ENCODE results near the gene ODAPH. TPM values are rescaled to one million over a fixed set of nuclear protein-coding genes. Genes with fewer than 3 reads are reported as not detected.

The ODAPH gene
- total and polyA plus RNA-seq, 2 of the 4 experiments (the other 2 are of a cell fraction), result not detected

DNA sequence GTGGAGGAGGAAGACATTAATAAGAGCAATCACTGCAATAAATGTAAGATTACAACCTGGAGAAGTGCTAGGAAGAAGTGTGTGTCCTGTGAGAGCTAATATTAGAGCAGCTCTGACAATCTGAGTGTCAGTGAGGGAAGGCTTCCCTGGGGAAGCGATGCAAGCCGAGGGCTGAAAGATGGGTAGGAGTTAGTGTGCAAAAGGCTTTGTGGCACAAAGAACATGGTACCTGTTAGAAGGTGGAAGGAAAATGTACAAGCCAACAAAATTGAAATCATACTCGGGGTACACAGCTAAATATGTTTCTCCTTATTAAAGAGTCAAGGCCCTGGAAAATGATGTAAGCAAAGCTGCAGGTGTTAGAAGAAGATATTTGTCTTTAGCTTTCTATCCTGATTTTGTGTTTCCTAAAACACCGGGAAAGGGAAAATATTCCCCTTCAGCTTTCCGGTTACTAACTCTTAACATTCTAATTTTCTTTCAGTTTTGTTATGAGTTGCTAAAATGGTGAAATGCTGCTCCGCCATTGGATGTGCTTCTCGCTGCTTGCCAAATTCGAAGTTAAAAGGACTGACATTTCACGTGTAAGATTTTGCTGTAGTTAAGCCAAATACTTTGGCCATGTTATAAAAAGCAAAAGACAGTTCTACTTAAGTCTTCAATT, 40.8 kb upstream of the ODAPH start (continued):
- no peak for TF ChIP-seq CTCF (conservative IDR thresholded peaks at IDR 0.05; ENCODE audit: low read depth, low read length)

DNA sequence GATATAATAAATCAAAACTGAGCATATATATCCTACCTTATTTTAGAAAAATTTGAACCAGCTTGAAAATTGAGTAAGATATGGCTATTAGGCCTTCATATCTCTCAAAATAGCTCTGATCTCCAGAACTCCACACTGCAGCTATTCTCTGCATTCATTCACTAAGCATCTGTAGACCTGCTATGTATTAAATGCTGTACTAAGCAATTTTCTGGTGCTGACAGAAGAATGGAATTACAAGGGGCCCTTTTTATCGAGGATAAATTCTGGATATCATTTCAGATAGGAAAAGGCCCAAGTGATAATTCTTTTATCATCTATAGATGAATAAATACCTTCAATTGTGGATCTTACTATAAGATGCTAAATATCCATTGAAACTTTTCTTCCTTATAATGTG, 39.7 kb upstream of the ODAPH start:
- Histone ChIP-seq H4K8ac (ENCODE audit: low read depth in 2 of 2, low read length in 2 of 2) (no peak overlapping the region), H3K79me1 (ENCODE audit: low read depth in 1 of 2, low read length in 2 of 2) (peaks cover 28 to 39% of the 10 kb centered on the region in 2 experiments), H3K36me3 (ENCODE audit: control insufficient read depth, insufficient read depth, low read length) (peaks cover 5% of the 10 kb centered on the region), H2BK20ac (ENCODE audit: low read depth, low read length) (no peak overlapping the region), H3K4me2 (ENCODE audit: low read depth, low read length) (no peak overlapping the region), H3K27ac (ENCODE audit: insufficient read depth, low read length) (no peak overlapping the region), H2AFZ (replicated peaks; ENCODE audit: low read length, poor library complexity) (no peak overlapping the region), H2BK15ac (ENCODE audit: low read depth, low read length) (no peak overlapping the region), H3K56ac (ENCODE audit: extremely low read depth, insufficient read depth, low read length) (no peak overlapping the region), H2AK9ac (replicated peaks; ENCODE audit: low read depth, low read length, poor library complexity) (no peak overlapping the region), H3K9me3 (ENCODE audit: control insufficient read depth, insufficient read depth, low read length) (no peaks in the 10 kb centered on the region), H3K14ac (replicated peaks; ENCODE audit: low read depth, low read length) (no peak overlapping the region), H2BK120ac (ENCODE audit: low read depth, low read length) (no peak overlapping the region), H3K4me1 (ENCODE audit: control insufficient read depth, insufficient read depth, low read length) (peaks cover 4% of the 10 kb centered on the region; the same call in 1 of the 2 replicates), H3K4me3 (ENCODE audit: insufficient read depth, low read depth, low read length) (no peak overlapping the region), H4K91ac (ENCODE audit: insufficient read depth, low read depth, low read length) (no peak overlapping the region), H4K20me1 (ENCODE audit: insufficient read depth, low read length) (no peaks in the 10 kb centered on the region; the same call in 1 of the 2 replicates), H3K4ac (ENCODE audit: low read depth, low read length) (no peak overlapping the region), H2BK5ac (ENCODE audit: low read depth, low read length, poor library complexity, severe bottlenecking) (no peak overlapping the region), H2AK5ac (ENCODE audit: low read depth, low read length) (no peak overlapping the region), H3K9me1 (ENCODE audit: insufficient read depth, low read length) (no peaks in the 10 kb centered on the region), H3K23ac (ENCODE audit: low read depth, low read length) (no peak overlapping the region), H3K27me3 (ENCODE audit: control insufficient read depth, insufficient read depth, low read length) (no peaks in the 10 kb centered on the region), H4K5ac (ENCODE audit: low read depth, low read length) (no peak overlapping the region), H3K18ac (ENCODE audit: low read depth, low read length) (no peak overlapping the region), H3K9ac (ENCODE audit: low read depth, low read length) (no peak overlapping the region)
- TF ChIP-seq MAFK (IDR thresholded peaks at IDR 0.05; ENCODE audit: low read depth, low read length), result peak; percentile 78
- no peak for TF ChIP-seq ELK1 (IDR thresholded peaks at IDR 0.05; ENCODE audit: borderline replicate concordance, low read depth, low read length)
- intact Hi-C loops (cut with micrococcal nuclease), result no loop called here
- ChIA-PET POLR2A (ENCODE audit: unreplicated experiment) (interaction anchor here (0.5 kb wide), 1 partner anchor 10 kb away, joined by 6 read pairs; no protein-coding TSS in a partner anchor), CTCF (interaction anchor here (1.0 kb wide), 1 partner anchor 11 kb away, joined by 3 read pairs; no protein-coding TSS in a partner anchor)
- no TSS peak for BruUV-seq (replicated peaks)
- dilution Hi-C loops (cut with HindIII; ENCODE audit: low sequenced_read_pairs, unreplicated experiment), result no loop called here
- in situ Hi-C loops (cut with MboI; ENCODE audit: low sequenced_read_pairs), result no loop called here
- no CpG with 5 or more reads among the region's 1 CpG for WGBS, 2 experiments (ENCODE audit: extremely low coverage in 2 of 2, insufficient read length in 1 of 2)
- no peak for DNase-seq
- ATAC-seq (ENCODE audit: low read depth), result no peak
